Activated CD8-positive, alpha-beta T cell treated with anti-CD3 and anti-CD28 coated beads, Interleukin-2, amount 10 ng/mL, durations not matched to agents 7 days and 5 days (primary cell): ENCODE data around the gene MAD1L1. TPM values are rescaled to one million over a fixed set of nuclear protein-coding genes. Genes with fewer than 3 reads are reported as not detected.
A peak's percentile ranks its signal among the peaks of the same experiment; 100 is the strongest.

Experiments used
- ATAC-seq: fragments of 150-1000 bp; cut with Tn5 transposase; one replicate; pipeline ENCODE4 v1.10.0; 2021; ENCODE audit warnings: moderate library complexity
- CTCF ChIA-PET: fragments of 350-600 bp; sonication (Branson Sonifier 250); formaldehyde crosslinking; loops from one replicate; lab custom pipeline; 2021; ENCODE audit warnings: antibody characterized with exemption; lab: Charles Lee
- POLR2A ChIA-PET: fragments of 350-600 bp; sonication (Branson Sonifier 250); formaldehyde crosslinking; loops from one replicate; lab custom pipeline; 2021; ENCODE audit warnings: antibody characterized with exemption; lab: Charles Lee
- DNase-seq: peaks from one replicate; pipeline ENCODE4 v3.0.0-alpha.2; 2020
- H3K27ac Mint-ChIP-seq: one replicate; pipeline ENCODE4 v1.8.0; 2021; ENCODE audit warnings: mild to moderate bottlenecking, mixed read lengths
- H3K27me3 Mint-ChIP-seq: one replicate; pipeline ENCODE4 v1.8.0; 2021; ENCODE audit warnings: low read depth, mixed read lengths
- H3K36me3 Mint-ChIP-seq: one replicate; pipeline ENCODE4 v1.8.0; 2021; ENCODE audit warnings: low read depth, mixed read lengths
- H3K4me1 Mint-ChIP-seq: one replicate; pipeline ENCODE4 v1.8.0; 2021; ENCODE audit warnings: low read depth, mixed read lengths
- H3K4me3 Mint-ChIP-seq: one replicate; pipeline ENCODE4 v1.8.0; 2021; ENCODE audit warnings: mild to moderate bottlenecking, mixed read lengths
- H3K9me3 Mint-ChIP-seq: one replicate; pipeline ENCODE4 v1.8.0; 2022; ENCODE audit warnings: mixed read lengths; ENCODE audit not compliant: insufficient read depth
- total RNA-seq, 2 experiments: library from RNA; stranded (reverse); gene quantifications; one replicate each; pipeline ENCODE4 v1.2.3, GENCODE V29; 2021

MAD1L1 gene
- total RNA-seq, 2 experiments from 2014 or later: 79.8 to 82.7 TPM

DNA sequence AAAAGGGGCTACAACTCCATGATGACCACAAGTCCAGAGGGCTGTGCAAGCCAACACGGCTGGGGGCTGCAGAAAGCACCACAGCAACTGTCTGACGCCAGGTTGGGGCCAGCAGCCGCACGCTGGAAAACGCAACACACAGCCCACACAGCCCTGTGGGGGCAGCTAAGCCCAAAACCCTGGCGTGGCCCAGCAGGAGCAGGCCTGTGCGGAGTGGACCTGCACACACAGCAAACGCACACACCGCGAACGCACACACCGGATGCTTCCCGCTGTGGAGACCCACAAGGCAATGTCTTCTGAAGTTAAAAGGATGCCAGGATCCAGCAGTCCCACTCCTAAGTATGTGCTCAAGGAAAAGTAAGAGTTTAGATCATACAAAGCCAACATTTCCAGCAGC, 121.2 kb downstream of the MAD1L1 start:
- peaks cover 12% of the 10 kb centered on the region for H3K36me3 Mint-ChIP-seq
- no peaks in the 10 kb centered on the region for H3K9me3 Mint-ChIP-seq
- no peak overlapping the region for H3K4me3 Mint-ChIP-seq
- ChIA-PET CTCF (interaction anchor here (0.6 to 1.5 kb wide), 3 partner anchors 12 to 185 kb away, joined by 3 read pairs; no protein-coding TSS in a partner anchor), POLR2A (interaction anchor here (0.8 kb wide), 1 partner anchor 15 kb away, joined by 3 read pairs; no protein-coding TSS in a partner anchor)
- no peak for DNase-seq
- peak overlapping the region; percentile 27 for H3K27ac Mint-ChIP-seq
- peaks cover 43% of the 10 kb centered on the region for H3K4me1 Mint-ChIP-seq
- H3K27me3 Mint-ChIP-seq: no peaks in the 10 kb centered on the region
- ATAC-seq: no peak

DNA sequence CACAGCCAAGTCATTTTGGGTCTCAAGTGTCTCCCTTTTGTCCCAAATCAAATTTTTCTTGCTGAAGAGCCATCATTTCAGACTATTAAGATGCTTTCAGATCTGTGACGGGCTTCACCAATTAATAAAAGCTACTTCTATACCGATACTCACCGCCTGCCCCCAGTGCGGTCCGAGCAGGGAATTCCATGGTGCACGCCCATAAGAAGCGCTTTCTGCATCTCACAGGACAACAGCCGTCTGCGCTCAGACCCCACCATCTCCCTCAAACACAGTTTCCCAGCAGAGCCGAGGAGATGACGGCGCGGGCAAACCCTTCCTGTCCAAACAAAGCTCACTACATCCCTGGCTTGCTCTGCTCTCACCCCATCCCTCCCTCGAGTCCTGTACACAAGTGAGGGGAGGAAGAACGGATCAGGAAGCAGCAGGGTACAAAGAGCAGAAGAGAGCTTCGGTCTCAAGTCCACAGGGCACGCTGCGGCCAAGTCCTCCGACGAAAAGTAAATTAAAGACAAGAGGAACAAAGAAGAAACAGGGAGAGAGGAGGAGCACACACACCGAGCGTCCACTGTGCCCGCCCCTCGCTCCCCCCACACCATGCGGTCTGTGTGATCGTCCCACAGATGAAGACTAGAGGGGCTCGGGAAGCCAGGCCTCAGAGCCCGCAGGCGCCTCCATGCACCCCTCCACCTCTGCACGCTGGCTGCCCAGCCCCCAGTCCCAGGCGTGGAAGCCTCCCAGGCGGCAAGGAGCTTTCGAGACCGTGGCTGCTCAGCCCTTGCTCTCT, 121.9 kb downstream of the MAD1L1 start:
- Mint-ChIP-seq H3K9me3 (no peaks in the 10 kb centered on the region), H3K36me3 (peaks cover 12% of the 10 kb centered on the region), H3K27me3 (no peaks in the 10 kb centered on the region), H3K4me1 (peaks cover 41% of the 10 kb centered on the region), H3K27ac (peak overlapping the region; percentile 48), H3K4me3 (peak overlapping the region; percentile 44)
- DNase-seq (no peak), ATAC-seq (no peak)
- CTCF ChIA-PET: interaction anchor here (0.6 to 1.5 kb wide), 2 partner anchors 11 to 185 kb away, joined by 3 read pairs; no protein-coding TSS in a partner anchor
- POLR2A ChIA-PET: no interaction called here

DNA sequence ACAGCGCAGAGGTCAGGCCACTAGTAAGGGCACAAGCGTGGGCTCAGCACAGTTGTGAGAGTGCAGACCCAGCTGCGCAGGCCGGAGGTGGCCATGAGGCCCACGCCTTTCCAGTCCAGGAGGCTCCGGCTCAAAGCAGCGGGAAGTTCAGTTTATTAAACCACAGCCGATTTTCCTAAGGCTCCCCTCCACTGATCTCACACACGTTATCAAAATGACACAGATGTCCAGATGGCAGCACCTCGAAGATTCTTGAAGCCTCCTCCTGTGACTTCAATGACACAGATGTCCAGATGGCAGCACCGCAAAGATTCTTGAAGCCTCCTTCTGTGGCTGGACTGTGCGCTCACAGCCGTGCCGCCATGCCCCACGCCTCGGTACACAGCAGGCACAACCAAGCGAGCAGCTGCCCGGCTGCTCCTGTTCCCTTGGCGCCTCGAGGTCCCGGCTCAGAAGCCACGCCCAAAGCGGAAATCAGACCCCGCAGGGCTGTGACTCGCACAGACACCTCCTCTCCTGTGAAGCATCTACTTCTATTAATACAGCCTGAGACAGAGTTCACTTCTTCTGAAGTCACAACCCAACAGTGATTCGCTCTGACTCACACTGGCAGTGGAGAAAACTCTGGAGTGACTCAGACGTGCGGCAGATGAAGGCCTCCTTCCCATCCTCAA, 122.7 kb downstream of the MAD1L1 start:
- POLR2A ChIA-PET: no interaction called here
- peak; percentile 56 for DNase-seq
- H3K9me3 Mint-ChIP-seq: no peaks in the 10 kb centered on the region
- no peaks in the 10 kb centered on the region for H3K27me3 Mint-ChIP-seq
- H3K36me3 Mint-ChIP-seq: peaks cover 12% of the 10 kb centered on the region
- ATAC-seq: peak; percentile 54
- H3K4me3 Mint-ChIP-seq: peak overlapping the region; percentile 44
- H3K4me1 Mint-ChIP-seq: peaks cover 43% of the 10 kb centered on the region
- H3K27ac Mint-ChIP-seq: no peak overlapping the region
- CTCF ChIA-PET: no interaction called here

DNA sequence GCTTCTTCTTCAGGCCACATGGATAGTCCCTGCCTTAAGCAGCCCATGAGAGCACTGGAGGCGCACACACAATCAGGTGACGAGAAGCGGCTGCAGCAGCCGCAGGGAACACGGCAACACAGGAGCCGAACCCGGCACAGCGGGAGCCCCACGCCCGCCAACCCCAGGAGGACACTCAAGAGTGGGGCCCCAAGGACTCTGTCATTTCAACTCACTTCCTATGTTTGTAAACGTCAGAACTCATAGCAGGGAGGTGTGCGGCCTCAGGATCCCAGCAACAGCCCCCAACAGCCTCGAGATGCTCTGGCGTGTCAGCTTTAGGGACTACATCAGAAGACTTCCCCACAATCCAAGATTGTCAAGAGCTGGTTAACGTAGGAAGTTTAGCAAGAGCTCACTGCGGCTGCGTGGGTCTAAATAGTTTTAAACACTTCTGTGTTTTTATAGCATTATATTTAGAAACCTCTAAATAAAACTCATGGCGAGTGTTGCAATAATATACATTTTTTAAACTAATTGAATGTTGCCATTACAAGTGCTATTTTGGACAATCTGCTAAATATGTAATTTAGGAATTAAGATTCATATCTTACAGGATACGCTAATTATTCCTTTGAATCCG, 123.4 kb downstream of the MAD1L1 start:
- Mint-ChIP-seq H3K4me1 (peaks cover 46% of the 10 kb centered on the region), H3K36me3 (peaks cover 12% of the 10 kb centered on the region), H3K9me3 (no peaks in the 10 kb centered on the region), H3K27ac (no peak overlapping the region), H3K27me3 (no peaks in the 10 kb centered on the region), H3K4me3 (no peak overlapping the region)
- POLR2A ChIA-PET: no interaction called here
- CTCF ChIA-PET: no interaction called here
- no peak for ATAC-seq
- DNase-seq: no peak

DNA sequence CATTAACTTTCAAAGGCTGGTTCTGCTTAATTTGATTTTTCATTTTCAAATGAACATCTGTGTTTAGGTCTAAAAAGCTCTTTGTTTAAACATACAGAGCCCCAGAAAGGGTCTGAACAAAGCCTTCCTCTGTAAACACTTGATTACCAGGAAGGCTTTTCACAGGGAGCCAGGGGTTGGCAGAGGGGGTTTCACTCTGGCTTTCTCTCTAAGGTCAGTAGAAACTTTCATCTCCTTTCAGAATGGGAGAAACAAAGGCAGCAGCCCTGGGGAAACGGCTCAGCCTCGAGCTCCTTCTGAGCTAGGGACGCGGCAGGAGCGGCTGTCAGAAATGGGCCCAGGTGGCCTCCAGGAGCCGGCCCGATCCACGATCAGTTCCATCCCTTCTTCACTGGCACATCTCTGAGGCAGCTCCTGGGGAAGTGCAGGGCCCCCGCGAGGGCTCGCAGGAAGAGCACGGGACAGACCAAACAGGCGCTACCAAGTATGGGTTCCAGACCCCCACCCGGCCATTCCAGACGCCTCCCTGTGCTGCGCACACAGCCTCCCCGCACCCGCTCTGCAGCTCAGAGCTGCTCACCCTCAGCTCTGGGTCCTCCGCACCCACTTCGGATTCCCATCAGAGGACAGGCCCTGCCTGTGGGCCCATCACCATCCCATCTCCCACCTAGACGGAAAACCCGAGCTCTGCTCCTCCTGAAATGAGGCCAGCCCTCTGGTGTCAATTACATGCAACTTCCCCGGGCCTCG, 124.1 kb downstream of the MAD1L1 start:
- ChIA-PET CTCF (no interaction called here), POLR2A (no interaction called here)

DNA sequence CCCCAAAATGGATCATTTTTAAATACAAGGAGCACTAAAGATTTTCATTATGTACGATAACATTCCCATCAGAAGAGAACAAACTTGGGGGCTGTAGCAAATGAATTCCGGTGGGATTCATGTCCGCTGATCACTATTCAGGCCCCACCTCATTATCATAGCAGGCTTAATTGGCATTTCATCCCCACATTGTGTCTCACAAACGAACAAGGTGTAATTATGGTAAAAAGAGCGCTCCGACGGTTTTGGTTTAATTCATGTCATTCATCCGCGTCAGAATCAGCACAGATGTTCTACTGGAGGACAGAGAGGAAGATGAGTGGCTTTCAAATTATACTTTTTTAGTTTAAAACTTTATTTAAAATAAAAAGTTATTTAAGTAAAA, 124.7 kb downstream of the MAD1L1 start:
- DNase-seq: no peak
- no peak for ATAC-seq
- POLR2A ChIA-PET: no interaction called here
- H3K27me3 Mint-ChIP-seq: no peaks in the 10 kb centered on the region
- CTCF ChIA-PET: no interaction called here
- H3K4me3 Mint-ChIP-seq: no peak overlapping the region
- H3K4me1 Mint-ChIP-seq: peaks cover 53% of the 10 kb centered on the region
- H3K36me3 Mint-ChIP-seq: peaks cover 5% of the 10 kb centered on the region
- no peak overlapping the region for H3K27ac Mint-ChIP-seq
- H3K9me3 Mint-ChIP-seq: no peaks in the 10 kb centered on the region

More for the DNA sequence above, 124.1 kb downstream of the MAD1L1 start:
- no peaks in the 10 kb centered on the region for H3K27me3 Mint-ChIP-seq
- H3K36me3 Mint-ChIP-seq: peaks cover 8% of the 10 kb centered on the region
- H3K4me3 Mint-ChIP-seq: no peak overlapping the region
- ATAC-seq (no peak), DNase-seq (no peak)
- peaks cover 52% of the 10 kb centered on the region for H3K4me1 Mint-ChIP-seq
- no peak overlapping the region for H3K27ac Mint-ChIP-seq
- H3K9me3 Mint-ChIP-seq: no peaks in the 10 kb centered on the region

DNA sequence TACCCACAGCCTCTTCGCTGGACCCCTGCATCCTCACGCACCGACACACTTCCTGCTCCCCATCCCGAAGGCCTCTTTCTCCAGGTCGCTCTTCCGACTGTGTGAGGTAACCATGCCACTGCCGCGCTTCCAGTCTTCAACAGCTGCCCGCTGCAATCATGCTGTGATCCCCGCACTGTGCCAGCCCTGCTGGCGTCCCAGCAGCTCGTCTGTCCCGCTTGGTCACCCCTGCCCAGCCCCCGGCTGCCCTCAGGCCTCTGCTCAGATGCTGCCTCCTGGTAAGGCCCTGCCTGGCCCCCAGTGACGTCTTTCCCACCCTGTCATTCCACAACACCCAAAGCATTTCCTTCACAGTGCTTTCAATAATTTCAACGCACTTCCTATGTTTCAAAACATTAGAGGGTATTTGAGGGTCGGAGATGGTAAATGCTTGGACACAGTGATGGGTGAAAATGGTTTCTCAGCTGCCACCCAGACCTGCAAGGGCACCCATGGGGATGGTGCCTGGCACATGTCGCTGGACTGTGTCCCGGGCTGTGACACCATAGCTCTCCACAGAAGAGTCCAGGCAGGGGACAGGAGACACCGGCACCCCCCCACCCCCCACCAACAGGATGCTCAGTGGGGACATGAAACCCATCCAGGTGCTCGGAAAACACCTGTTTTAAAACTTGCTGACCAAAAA, 125.2 kb downstream of the MAD1L1 start:
- H3K4me3 Mint-ChIP-seq: no peak overlapping the region
- ChIA-PET CTCF (no interaction called here), POLR2A (interaction anchor here (0.5 kb wide), 1 partner anchor 466 kb away, joined by 5 read pairs; no protein-coding TSS in a partner anchor)
- ATAC-seq: no peak
- H3K9me3 Mint-ChIP-seq: no peaks in the 10 kb centered on the region
- H3K36me3 Mint-ChIP-seq: peaks cover 7% of the 10 kb centered on the region
- peaks cover 50% of the 10 kb centered on the region for H3K4me1 Mint-ChIP-seq
- no peaks in the 10 kb centered on the region for H3K27me3 Mint-ChIP-seq
- H3K27ac Mint-ChIP-seq: no peak overlapping the region
- DNase-seq: no peak

DNA sequence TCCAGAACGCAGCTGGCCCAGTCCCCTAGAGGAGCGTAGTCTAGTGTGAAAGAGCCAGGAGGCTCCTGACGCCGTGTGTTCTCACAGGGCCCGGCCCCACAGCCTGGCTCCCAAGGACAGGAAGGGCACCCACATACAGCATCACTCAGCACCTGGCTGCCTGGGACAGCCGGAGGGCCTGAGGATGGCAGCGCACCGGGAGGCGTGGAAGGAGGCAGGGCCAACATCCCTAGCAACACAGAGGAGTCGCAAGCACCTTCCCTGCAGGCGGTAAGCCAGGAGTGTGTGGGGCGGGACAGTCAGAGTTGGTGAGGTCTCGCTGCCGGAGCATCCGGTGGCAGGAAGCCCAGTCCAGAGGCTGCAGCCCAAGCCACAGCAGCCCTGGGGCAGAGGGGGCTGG, 125.8 kb downstream of the MAD1L1 start:
- no peak overlapping the region for H3K4me3 Mint-ChIP-seq
- no peak overlapping the region for H3K27ac Mint-ChIP-seq
- H3K9me3 Mint-ChIP-seq: no peaks in the 10 kb centered on the region
- no peak for DNase-seq
- H3K36me3 Mint-ChIP-seq: peaks cover 9% of the 10 kb centered on the region
- ChIA-PET POLR2A (no interaction called here), CTCF (no interaction called here)
- ATAC-seq: no peak
- peaks cover 46% of the 10 kb centered on the region for H3K4me1 Mint-ChIP-seq
- H3K27me3 Mint-ChIP-seq: no peaks in the 10 kb centered on the region

DNA sequence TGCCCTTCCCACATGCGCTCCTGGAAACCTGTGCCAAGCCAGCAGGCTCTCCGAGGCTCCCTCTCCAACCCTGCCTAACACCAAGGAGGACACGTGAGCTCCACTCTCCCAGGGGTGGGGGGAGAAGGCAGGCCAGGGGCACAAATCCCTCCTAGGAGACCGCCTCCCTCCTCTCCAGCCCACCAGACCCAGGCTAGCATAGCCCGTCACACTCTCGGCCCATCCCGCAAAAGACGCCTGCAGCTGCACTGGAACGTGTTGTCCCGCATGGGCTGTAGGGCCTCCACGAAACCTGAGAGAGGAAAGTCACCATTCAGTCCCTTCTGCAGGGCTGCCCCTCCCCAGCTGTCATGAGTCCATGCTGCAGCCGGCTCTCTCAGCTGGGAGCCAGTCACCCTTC, 126.3 kb downstream of the MAD1L1 start:
- POLR2A ChIA-PET: no interaction called here
- no peaks in the 10 kb centered on the region for H3K9me3 Mint-ChIP-seq
- ATAC-seq: no peak
- DNase-seq: no peak
- no peaks in the 10 kb centered on the region for H3K27me3 Mint-ChIP-seq
- H3K36me3 Mint-ChIP-seq: peaks cover 9% of the 10 kb centered on the region
- H3K4me1 Mint-ChIP-seq: peaks cover 41% of the 10 kb centered on the region
- CTCF ChIA-PET: no interaction called here
- H3K27ac Mint-ChIP-seq: no peak overlapping the region
- no peak overlapping the region for H3K4me3 Mint-ChIP-seq

DNA sequence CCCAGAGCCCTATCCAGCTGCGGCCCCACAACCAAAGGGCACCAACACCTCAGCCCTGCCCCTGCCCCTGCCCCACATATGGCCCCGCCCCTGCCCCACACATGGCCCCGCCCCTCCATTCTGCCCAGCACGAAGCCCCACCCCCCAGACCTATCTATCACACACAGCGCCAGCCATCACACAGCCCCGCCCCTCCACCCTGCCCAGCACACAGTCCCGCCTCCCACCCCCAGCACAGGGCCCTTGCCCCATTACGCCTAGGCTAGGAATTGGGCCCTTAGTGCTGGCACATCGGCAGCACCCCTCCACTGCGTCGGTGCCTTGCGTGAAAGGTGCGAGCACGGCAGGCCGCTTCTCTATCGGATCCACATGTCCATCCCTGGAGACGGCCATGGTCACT, 126.8 kb downstream of the MAD1L1 start:
- peaks cover 36% of the 10 kb centered on the region for H3K4me1 Mint-ChIP-seq
- DNase-seq: no peak
- H3K36me3 Mint-ChIP-seq: peaks cover 9% of the 10 kb centered on the region
- H3K9me3 Mint-ChIP-seq: no peaks in the 10 kb centered on the region
- H3K27ac Mint-ChIP-seq: no peak overlapping the region
- H3K27me3 Mint-ChIP-seq: no peaks in the 10 kb centered on the region
- POLR2A ChIA-PET: no interaction called here
- no peak overlapping the region for H3K4me3 Mint-ChIP-seq
- CTCF ChIA-PET: no interaction called here
- ATAC-seq: no peak

DNA sequence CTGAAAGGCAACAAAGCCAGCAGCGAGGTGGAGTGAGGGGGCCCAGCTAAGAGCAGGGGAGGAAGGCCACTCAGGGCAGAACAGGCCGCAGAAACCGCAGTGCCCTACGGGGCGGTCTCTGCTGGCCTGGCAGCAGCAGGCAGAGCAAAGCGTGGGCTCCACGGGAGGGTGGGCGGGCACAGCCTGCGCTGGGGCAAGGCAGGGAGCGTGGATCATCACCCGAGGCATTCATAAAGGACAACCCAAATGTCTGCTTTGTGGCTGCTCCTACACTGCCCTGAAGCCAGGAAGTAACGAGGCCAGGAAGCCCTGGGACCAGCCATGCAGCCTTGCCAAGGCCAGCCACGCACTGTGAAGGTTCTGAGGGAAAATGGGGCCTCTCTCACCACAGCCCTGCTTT, 127.5 kb downstream of the MAD1L1 start:
- DNase-seq: no peak
- Mint-ChIP-seq H3K9me3 (no peaks in the 10 kb centered on the region), H3K36me3 (peaks cover 9% of the 10 kb centered on the region), H3K27me3 (no peaks in the 10 kb centered on the region), H3K27ac (no peak overlapping the region), H3K4me1 (peaks cover 32% of the 10 kb centered on the region), H3K4me3 (no peak overlapping the region)
- CTCF ChIA-PET: no interaction called here
- POLR2A ChIA-PET: no interaction called here
- ATAC-seq: no peak
